Esophagus squamous epithelium (tissue), 5 donors: ENCODE data around the gene NPPA. TPM values are rescaled to one million over a fixed set of nuclear protein-coding genes. Genes with fewer than 3 reads are reported as not detected.

ENCODE experiments used
- DNase-seq: peaks from one replicate; lab custom pipeline; 2025; lab: John Stamatoyannopoulos, UW
- H3K27ac ChIP-seq, 4 donors: fragments of 200-600 bp; sonication (generic); one replicate each; pipeline ENCODE4 v1.5.1; 2016 to 2019; ENCODE audit warnings: mild to moderate bottlenecking in 1 of 4
- H3K27me3 ChIP-seq, 4 donors: fragments of 200-600 bp; sonication (generic); 1 replicate in 3 of 4; 2 replicates in 1 of 4; pipeline versions ENCODE4 v1.5.1 to v1.6.0; 2017 to 2021; ENCODE audit warnings: antibody characterized with exemption in 1 of 4
- H3K36me3 ChIP-seq, 3 donors: fragments of 200-600 bp; sonication (generic); one replicate each; pipeline ENCODE4 v1.5.1; 2016 to 2019
- H3K4me1 ChIP-seq, 3 donors: fragments of 200-600 bp; sonication (generic); one replicate each; pipeline ENCODE4 v1.5.1; 2017 to 2019
- H3K4me3 ChIP-seq, 4 donors: fragments of 200-600 bp; sonication (generic); 1 replicate in 3 of 4; 2 replicates in 1 of 4; pipeline ENCODE4 v1.5.1; 2016 to 2019; ENCODE audit warnings: mild to moderate bottlenecking in 2 of 4, moderate library complexity in 1 of 4
- H3K9me3 ChIP-seq, 3 donors: fragments of 200-600 bp; sonication (generic); one replicate each; pipeline ENCODE4 v1.5.1; 2016 to 2019
- POLR2A ChIP-seq, 4 donors: fragments of 450-650 bp; IDR thresholded peaks; one replicate each; pipeline ENCODE4 v1.6.1; 2017; ENCODE audit warnings: antibody characterized with exemption in 4 of 4, mild to moderate bottlenecking in 4 of 4, moderate library complexity in 3 of 4
- WGBS, 2 donors: methylation state at CpG; one replicate each; pipeline ENCODE4 v1.1.5; 2018; 5-methylcytosine and 5-hydroxymethylcytosine counted together
- intact Hi-C: fragments of 100-400 bp; cut with DNase I; formaldehyde crosslinking; loops from one replicate; pipeline ENCODE4 v1.15.0; 2022
- total RNA-seq, 4 donors: library from RNA; depleted of rRNA; stranded (reverse); fragments of >200 nt; gene quantifications; one replicate each; pipeline ENCODE4 v1.1.0, GENCODE V29; 2016
- TF ChIP-seq, protein P1 (sequence below), 6 experiments: fragments of 450-650 bp in 4 of 6; fragments of 200-600 bp in 2 of 6; sonication (generic) in 2 of 6; IDR thresholded peaks; one replicate each; pipeline ENCODE4 v1.5.1; 2016 to 2019; ENCODE audit warnings: antibody characterized with exemption in 6 of 6, mild to moderate bottlenecking in 4 of 6, moderate library complexity in 4 of 6
- donor health status: DM: yes; HTN: yes; CAD: no.

Gene NPPA
- total RNA-seq, 4 donors from 2014 or later, result not detected

DNA sequence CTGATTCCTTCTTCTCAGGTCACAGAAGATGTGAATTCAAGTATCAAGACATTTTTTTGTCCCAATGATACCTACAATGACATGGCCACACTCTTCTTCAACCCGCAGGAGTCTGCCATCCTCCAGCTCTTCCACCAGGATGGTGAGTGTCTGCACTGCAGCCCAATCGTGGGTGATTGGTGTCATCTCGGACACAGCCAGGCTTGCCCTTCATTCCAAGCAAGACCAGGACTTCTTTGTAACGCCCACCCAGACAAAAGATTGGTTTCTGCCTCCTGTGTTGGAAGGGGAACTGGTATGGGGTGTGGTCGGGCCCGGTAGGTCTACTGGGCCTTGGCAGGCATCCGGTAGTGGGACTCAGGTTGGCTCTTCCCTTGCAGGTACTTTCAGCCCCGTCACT is 14.1 kb downstream of the NPPA start:
- no peak overlapping the region for H3K27ac ChIP-seq
- DNase-seq, result no peak
- peaks cover 39 to 100% (median 69%) of the 10 kb centered on the region in 3 donors for H3K36me3 ChIP-seq
- H3K4me3 ChIP-seq, result no peak overlapping the region
- WGBS, 2 donors, result 83 to 86% methylated on average over 8 of the region's 8 CpGs
- intact Hi-C loops, result loop anchor here (10.0 kb wide), 1 partner anchor 131 kb away; no protein-coding TSS in a partner anchor
- no peak for TF ChIP-seq POLR2A (IDR thresholded peaks at IDR 0.05)
- TF ChIP-seq, protein P1, sequence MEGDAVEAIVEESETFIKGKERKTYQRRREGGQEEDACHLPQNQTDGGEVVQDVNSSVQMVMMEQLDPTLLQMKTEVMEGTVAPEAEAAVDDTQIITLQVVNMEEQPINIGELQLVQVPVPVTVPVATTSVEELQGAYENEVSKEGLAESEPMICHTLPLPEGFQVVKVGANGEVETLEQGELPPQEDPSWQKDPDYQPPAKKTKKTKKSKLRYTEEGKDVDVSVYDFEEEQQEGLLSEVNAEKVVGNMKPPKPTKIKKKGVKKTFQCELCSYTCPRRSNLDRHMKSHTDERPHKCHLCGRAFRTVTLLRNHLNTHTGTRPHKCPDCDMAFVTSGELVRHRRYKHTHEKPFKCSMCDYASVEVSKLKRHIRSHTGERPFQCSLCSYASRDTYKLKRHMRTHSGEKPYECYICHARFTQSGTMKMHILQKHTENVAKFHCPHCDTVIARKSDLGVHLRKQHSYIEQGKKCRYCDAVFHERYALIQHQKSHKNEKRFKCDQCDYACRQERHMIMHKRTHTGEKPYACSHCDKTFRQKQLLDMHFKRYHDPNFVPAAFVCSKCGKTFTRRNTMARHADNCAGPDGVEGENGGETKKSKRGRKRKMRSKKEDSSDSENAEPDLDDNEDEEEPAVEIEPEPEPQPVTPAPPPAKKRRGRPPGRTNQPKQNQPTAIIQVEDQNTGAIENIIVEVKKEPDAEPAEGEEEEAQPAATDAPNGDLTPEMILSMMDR (IDR thresholded peaks at IDR 0.05), result no peak
- H3K4me1 ChIP-seq, result no peaks in the 10 kb centered on the region
- no peaks in the 10 kb centered on the region for H3K27me3 ChIP-seq
- no peaks in the 10 kb centered on the region for H3K9me3 ChIP-seq

DNA sequence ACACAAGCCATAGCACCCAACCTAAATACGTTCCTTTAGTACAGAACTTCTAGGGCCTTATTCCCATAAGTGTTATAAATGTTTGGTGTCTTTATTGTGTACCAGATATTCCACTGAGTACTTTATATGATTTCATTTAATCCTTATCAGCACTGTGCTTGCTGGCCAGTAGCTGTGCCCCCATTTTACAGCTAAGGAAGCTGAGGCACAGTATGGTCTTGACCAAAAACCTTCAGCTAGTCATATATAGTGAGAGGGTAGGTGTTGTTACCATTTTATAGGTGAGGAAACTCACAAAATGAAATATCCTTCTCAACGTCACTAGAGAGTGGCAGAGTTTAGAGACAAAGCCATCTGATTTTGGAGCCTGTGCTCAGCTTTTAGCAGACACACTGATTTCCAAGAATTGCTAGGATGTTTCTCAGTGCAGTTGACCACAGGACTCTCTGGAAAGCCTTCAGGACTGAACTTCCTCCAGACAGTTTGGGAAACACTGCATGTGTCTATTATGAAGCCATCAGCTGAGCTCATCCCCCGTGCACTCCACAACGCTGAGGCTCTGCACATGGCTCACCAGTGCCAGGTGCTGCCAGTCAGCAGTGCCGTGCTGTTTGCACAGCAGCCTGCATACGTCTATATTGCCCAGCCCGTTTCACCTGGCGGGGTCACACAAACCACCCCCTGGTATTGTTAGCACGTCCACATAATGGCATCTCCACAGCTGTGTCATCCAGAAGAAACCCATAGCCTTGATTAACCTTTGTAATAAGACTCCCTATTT is 15.4 kb downstream of the NPPA start:
- intact Hi-C loops, result loop anchor here (10.0 kb wide), 1 partner anchor 133 kb away; no protein-coding TSS in a partner anchor
- WGBS, 2 donors, result 83 to 86% methylated on average over 9 of the region's 9 CpGs
- Histone ChIP-seq H3K27me3 (no peaks in the 10 kb centered on the region), H3K4me3 (no peak overlapping the region), H3K27ac (no peak overlapping the region), H3K36me3 (peaks cover 33 to 100% (median 64%) of the 10 kb centered on the region in 3 donors), H3K9me3 (no peaks in the 10 kb centered on the region), H3K4me1 (no peaks in the 10 kb centered on the region)
- DNase-seq, result no peak
- no peak for TF ChIP-seq POLR2A (IDR thresholded peaks at IDR 0.05)
- TF ChIP-seq, protein P1 (IDR thresholded peaks at IDR 0.05), result no peak

DNA sequence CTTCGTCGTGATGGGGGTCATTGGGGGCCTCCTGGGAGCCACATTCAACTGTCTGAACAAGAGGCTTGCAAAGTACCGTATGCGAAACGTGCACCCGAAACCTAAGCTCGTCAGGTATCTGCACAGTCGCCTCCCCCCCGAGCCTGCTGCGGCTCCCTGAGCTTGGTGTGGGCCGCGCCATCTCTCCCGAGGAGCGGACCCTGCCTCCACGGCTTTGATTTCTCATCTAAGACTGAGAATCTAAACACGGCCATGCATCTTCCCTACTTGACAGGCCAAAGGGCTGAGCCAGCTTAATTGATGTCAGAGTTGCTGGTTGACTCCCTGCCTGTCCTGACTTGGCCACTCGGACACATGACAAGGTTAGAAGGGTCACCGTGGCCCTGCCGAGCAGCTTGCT is 19.1 kb downstream of the NPPA start:
- H3K27ac ChIP-seq, result no peak overlapping the region
- H3K27me3 ChIP-seq, result no peaks in the 10 kb centered on the region
- intact Hi-C loops, result no loop called here
- TF ChIP-seq POLR2A (IDR thresholded peaks at IDR 0.05), result no peak
- TF ChIP-seq, protein P1 (IDR thresholded peaks at IDR 0.05), result no peak
- 87 to 95% methylated on average over 7 to 16 of the region's 19 CpGs for WGBS, 2 donors
- H3K4me3 ChIP-seq, result no peak overlapping the region
- peaks cover 19 to 100% (median 35%) of the 10 kb centered on the region in 3 donors for H3K36me3 ChIP-seq
- DNase-seq, result no peak
- no peaks in the 10 kb centered on the region for H3K4me1 ChIP-seq
- H3K9me3 ChIP-seq, result no peaks in the 10 kb centered on the region

DNA sequence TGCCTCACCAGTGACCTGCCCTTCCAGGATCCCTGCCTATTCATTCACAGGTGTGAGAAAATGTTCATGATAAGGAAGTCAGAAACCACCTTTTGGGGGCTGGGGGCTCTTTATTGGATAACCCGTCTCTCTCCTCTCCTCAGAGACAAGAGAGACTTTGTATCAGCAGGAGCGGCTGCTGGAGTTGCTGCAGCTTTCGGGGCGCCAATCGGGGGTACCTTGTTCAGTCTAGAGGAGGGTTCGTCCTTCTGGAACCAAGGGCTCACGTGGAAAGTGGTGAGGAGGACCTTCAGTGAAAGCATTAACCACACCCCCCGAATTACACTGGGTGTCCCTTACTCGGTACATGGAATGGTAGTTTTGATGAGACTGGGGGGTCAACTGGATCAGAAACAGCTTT is 20.6 kb downstream of the NPPA start:
- Histone ChIP-seq H3K4me1 (no peaks in the 10 kb centered on the region), H3K4me3 (no peak overlapping the region), H3K27ac (no peak overlapping the region), H3K27me3 (no peaks in the 10 kb centered on the region), H3K9me3 (no peaks in the 10 kb centered on the region), H3K36me3 (peaks cover 19 to 100% (median 27%) of the 10 kb centered on the region in 3 donors)
- intact Hi-C loops, result no loop called here
- no peak for DNase-seq
- TF ChIP-seq, protein P1 (IDR thresholded peaks at IDR 0.05), result no peak
- no peak for TF ChIP-seq POLR2A (IDR thresholded peaks at IDR 0.05)
- WGBS, 2 donors, result 93 to 96% methylated on average over 2 to 7 of the region's 9 CpGs

DNA sequence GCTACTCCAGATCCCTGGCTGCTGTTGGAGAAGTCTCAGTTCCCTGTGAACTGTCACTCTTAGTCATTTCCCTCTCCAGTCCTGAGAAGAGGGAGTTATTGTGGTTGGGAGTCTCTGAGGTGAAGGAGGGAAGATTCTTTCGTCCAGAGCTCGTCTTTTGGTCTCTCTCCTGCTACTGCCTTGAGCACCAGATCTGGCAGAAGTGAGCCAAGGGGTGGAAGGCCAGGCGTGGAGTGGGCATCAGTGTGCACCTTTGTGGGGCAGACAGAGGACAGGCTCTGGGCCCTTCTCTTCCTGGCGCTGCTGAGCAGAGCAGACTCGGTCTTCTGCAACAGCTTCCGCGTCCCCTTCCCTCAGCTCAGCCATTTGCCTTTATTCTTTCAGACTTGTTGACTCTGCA is 22.5 kb downstream of the NPPA start:
- 89 to 94% methylated on average over 6 to 7 of the region's 7 CpGs for WGBS, 2 donors
- no peak overlapping the region for H3K27ac ChIP-seq
- H3K4me3 ChIP-seq, result no peak overlapping the region
- peaks cover 19 to 100% (median 24%) of the 10 kb centered on the region in 3 donors for H3K36me3 ChIP-seq
- no peaks in the 10 kb centered on the region for H3K27me3 ChIP-seq
- no peak for TF ChIP-seq POLR2A (IDR thresholded peaks at IDR 0.05)
- TF ChIP-seq, protein P1 (IDR thresholded peaks at IDR 0.05), result no peak
- H3K4me1 ChIP-seq, result no peaks in the 10 kb centered on the region
- intact Hi-C loops, result no loop called here
- no peak for DNase-seq
- H3K9me3 ChIP-seq, result no peaks in the 10 kb centered on the region
